ENCODE results near the gene LAPTM4A.

LAPTM4A gene

DNA sequence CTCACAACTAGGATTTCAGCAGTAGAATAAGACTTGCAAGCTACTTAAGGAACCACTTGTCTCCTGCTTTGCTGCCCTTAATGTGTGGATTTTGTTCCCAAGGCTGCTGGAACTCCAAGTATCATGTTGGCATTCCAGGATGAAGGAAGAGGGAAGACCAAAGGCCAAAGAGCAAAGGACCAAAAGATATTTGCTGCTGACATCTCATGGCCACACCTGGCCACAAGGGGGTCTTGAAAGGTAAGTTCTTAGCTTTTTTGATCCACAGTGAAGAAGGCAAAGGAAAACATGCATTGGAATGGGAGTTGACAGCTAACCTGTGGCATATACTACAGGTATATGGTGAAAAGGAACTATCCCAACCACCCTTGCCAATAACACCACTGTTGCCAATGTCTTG lies 35.1 kb downstream of the LAPTM4A start:
- Mint-ChIP-seq H3K36me3 (ENCODE audit: low read depth) (peaks cover 10% of the 10 kb centered on the region), H3K4me3 (no peak overlapping the region), H3K27me3 (ENCODE audit: low read depth, poor library complexity) (peaks cover 26% of the 10 kb centered on the region), H3K4me1 (peaks cover 16% of the 10 kb centered on the region), H3K27ac (no peak overlapping the region), H3K9me3 (peaks cover 33% of the 10 kb centered on the region)
- DNase-seq: no peak
- TF ChIP-seq, protein P1, sequence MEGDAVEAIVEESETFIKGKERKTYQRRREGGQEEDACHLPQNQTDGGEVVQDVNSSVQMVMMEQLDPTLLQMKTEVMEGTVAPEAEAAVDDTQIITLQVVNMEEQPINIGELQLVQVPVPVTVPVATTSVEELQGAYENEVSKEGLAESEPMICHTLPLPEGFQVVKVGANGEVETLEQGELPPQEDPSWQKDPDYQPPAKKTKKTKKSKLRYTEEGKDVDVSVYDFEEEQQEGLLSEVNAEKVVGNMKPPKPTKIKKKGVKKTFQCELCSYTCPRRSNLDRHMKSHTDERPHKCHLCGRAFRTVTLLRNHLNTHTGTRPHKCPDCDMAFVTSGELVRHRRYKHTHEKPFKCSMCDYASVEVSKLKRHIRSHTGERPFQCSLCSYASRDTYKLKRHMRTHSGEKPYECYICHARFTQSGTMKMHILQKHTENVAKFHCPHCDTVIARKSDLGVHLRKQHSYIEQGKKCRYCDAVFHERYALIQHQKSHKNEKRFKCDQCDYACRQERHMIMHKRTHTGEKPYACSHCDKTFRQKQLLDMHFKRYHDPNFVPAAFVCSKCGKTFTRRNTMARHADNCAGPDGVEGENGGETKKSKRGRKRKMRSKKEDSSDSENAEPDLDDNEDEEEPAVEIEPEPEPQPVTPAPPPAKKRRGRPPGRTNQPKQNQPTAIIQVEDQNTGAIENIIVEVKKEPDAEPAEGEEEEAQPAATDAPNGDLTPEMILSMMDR (IDR thresholded peaks at IDR 0.05): no peak

DNA sequence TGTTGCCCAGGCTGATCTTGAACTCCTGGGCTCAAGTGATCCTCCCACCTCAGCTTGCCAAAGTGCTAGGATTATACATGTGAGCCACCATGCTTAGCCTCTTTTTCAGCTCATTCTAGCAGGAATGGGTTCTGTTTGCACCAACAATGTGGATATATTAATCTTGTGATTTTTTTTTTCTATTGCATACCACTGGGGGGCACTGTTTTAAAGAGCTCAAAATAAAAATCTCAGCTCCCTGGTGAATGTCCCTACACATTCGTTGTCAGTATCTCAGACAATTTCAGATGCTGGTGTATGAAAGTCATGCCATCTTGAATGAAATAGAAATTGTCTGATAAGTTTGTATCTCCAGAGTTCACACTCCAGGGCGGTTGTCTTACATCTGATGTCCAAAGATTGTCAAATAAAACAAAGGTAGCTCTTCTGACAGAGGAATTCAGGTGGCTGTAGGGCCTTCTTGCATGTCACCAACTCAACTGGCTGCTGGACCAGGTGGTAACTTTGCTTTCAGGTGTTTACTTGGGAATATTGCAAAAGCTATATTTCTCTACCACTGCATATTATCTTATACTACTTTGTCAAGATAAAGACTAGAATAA lies 35.8 kb downstream of the LAPTM4A start:
- peaks cover 22% of the 10 kb centered on the region for H3K4me1 Mint-ChIP-seq
- H3K27ac Mint-ChIP-seq: no peak overlapping the region
- DNase-seq: no peak
- no peak overlapping the region for H3K4me3 Mint-ChIP-seq
- TF ChIP-seq, protein P1 (IDR thresholded peaks at IDR 0.05): peak; percentile 60
- H3K36me3 Mint-ChIP-seq (ENCODE audit: low read depth): peaks cover 6% of the 10 kb centered on the region
- H3K9me3 Mint-ChIP-seq: peaks cover 26% of the 10 kb centered on the region
- peaks cover 32% of the 10 kb centered on the region for H3K27me3 Mint-ChIP-seq (ENCODE audit: low read depth, poor library complexity)

DNA sequence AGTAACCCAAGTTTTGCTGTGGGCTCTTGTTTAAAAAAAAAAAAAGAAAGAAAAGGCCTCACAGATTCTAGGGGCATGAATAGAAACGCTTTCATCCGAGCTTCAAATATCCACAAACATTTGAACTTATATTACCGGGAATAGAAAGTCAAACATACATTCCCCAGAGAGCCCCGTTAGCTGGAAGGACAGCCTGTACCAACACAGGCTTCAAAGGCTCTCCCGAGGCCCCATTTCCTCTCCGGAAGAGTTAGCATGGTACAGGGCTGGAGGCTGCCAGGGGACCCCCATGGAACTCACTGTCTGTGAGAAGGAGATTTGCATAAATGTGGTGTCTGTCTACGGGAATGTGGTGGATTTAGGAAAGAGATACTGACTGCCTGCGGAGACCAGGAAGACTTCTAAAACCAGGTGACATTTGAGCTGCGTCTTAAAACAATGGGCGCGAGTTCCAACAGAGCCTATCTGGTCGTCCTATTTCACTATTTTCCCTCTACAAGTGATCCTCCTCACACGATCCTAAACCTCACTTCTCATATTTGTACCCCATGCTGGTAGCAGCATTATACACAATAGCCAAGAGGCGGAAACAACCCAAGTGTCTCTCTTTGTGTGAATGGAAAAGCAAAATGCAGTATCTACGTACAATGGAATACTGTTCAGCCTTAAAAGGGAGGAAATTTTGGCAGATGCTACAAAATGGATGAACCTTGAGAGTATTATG lies 38.1 kb downstream of the LAPTM4A start:
- TF ChIP-seq, protein P1 (IDR thresholded peaks at IDR 0.05): no peak
- Mint-ChIP-seq H3K4me3 (peak overlapping the region; percentile 83), H3K36me3 (ENCODE audit: low read depth) (no peaks in the 10 kb centered on the region), H3K27ac (no peak overlapping the region), H3K9me3 (peaks cover 11% of the 10 kb centered on the region), H3K27me3 (ENCODE audit: low read depth, poor library complexity) (peaks cover 41% of the 10 kb centered on the region), H3K4me1 (peaks cover 26% of the 10 kb centered on the region)
- no peak for DNase-seq

DNA sequence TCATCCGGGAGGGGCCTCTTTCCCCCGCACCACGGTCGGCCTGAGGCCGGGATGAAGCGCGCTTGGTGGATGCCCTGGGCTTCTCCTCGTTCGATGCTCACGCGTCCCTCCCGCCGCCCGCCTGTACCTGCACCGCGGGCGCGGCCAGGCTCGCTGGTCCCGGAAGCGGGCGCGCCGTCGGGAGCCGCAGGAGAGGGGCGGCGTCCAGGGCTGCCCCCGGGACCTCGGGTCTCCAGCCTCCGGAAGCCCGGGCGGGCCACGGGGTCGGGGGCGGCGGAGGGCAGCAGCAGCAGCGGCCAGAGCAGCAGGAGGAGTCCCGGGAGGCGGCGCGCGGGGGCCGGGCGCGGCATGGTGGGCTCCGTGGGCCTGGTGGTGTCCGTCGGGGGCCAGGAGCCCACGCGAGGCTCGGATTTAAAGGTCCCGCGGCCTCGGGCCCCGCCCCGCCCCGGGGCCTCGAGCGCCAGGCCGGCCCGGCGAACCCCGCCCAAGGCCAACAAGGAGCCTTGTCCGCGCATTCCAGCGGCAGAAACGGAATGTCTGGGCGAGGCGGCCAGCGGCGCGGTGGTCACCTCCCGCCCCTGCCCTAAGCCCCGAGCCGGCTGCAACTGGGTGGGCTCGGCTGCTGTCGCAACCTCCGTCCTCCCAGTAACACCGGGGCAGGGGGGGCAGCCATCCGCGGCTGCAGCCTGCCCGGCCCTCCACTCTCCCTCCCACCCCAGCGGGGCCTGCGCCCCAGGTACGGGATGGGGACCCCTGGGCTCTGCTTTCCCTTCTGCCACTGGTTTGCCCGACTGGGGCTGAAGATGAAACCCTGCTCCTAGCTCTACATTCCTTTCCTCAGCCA lies 38.9 kb downstream of the LAPTM4A start, which contains the start of gene MATN3:
Gene MATN3 (minus strand): TSS at position 387 of the 844 bp plus-strand sequence. CDS start 37 bp downstream, at position 350.
- DNase-seq: peak; percentile 82
- H3K36me3 Mint-ChIP-seq (ENCODE audit: low read depth): no peaks in the 10 kb centered on the region
- no peak within 1 kb of the TSS for H3K27ac Mint-ChIP-seq
- H3K4me1 Mint-ChIP-seq: peaks cover 26% of the 10 kb centered on the region
- peaks cover 41% of the 10 kb centered on the region for H3K27me3 Mint-ChIP-seq (ENCODE audit: low read depth, poor library complexity)
- TF ChIP-seq, protein P1 (IDR thresholded peaks at IDR 0.05): no peak
- peaks cover 11% of the 10 kb centered on the region for H3K9me3 Mint-ChIP-seq
- H3K4me3 Mint-ChIP-seq: peak within 1 kb of the TSS; percentile 83

DNA sequence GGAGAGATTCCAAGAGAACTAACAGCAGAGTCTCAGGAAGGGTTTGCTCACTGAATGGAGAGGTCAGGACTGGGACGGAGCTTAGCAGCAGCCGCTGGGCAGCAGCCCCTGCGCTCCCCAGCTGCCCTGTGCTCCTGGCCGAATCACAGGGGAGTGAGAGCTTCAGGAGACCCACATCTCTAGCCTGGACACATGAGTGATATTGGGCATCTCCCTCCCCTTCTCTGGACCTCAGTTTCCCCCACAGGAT lies 39.5 kb downstream of the LAPTM4A start:
- no peak overlapping the region for H3K27ac Mint-ChIP-seq
- TF ChIP-seq, protein P1 (IDR thresholded peaks at IDR 0.05): no peak
- peaks cover 26% of the 10 kb centered on the region for H3K4me1 Mint-ChIP-seq
- H3K9me3 Mint-ChIP-seq: peaks cover 11% of the 10 kb centered on the region
- H3K36me3 Mint-ChIP-seq (ENCODE audit: low read depth): no peaks in the 10 kb centered on the region
- H3K4me3 Mint-ChIP-seq: peak overlapping the region; percentile 78
- peaks cover 37% of the 10 kb centered on the region for H3K27me3 Mint-ChIP-seq (ENCODE audit: low read depth, poor library complexity)
- DNase-seq: no peak
